Right lobe of liver (tissue), 4 donors: ENCODE data around the gene RAB1A.

Source experiments
- CTCF ChIP-seq, 4 donors: fragments of 200-600 bp in 3 of 4; fragments of 450-650 bp in 1 of 4; IDR thresholded peaks; one replicate each; pipeline versions ENCODE4 v1.5.1 to v1.8.0; 2016 to 2022; ENCODE audit warnings: antibody characterized with exemption in 4 of 4, mild to moderate bottlenecking in 2 of 4
- POLR2A ChIP-seq: fragments of 450-650 bp; IDR thresholded peaks from one replicate; pipeline ENCODE4 v1.6.1; 2017; ENCODE audit warnings: antibody characterized with exemption, mild to moderate bottlenecking
- donor health status: DM: no; HTN: no; CAD: no.
- donor health status: DM: no; HTN: no; CAD: no.
- donor health status: DM: no; HTN: yes; CAD: no.

GRCh38 chr2:65070172-65070830 lies 59.6 kb downstream of the RAB1A start:
- TF ChIP-seq CTCF (IDR thresholded peaks at IDR 0.05) (no peak), POLR2A (no peak)
